GM18861 (cell line): ENCODE results near the gene SNRPA1.

Experiments
- ATAC-seq: cut with Tn5 transposase; IDR thresholded peaks from one replicate; pipeline ENCODE4 v1.9.1; 2021; ENCODE audit not compliant: unreplicated experiment

The SNRPA1 gene

GRCh38 chr15:101264911-101265641, 30.0 kb downstream of the SNRPA1 start:
- no peak for ATAC-seq

DNA sequence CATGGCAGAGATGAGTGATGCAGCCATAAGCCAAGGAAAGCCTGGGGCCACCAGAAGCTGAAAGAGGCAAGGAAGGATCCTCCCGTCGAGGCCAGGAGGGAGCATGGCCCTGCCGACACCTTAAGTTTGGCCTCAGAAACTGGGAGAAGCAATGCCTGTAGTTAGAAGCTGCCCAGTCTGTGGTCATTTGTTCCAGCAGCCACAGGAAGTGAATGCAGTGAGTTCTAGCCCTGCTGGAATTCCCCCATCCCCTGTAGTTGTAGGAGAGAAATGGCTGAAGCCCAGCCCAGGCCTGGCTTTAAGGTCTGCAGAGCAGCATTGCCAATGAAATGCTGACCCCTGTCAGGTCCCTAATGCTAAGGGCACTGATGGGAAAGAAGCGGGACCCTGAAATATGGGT, 31.0 kb downstream of the SNRPA1 start:
- ATAC-seq: no peak

GRCh38 chr15:101262551-101262950, 32.5 kb downstream of the SNRPA1 start:
- ATAC-seq: no peak

DNA sequence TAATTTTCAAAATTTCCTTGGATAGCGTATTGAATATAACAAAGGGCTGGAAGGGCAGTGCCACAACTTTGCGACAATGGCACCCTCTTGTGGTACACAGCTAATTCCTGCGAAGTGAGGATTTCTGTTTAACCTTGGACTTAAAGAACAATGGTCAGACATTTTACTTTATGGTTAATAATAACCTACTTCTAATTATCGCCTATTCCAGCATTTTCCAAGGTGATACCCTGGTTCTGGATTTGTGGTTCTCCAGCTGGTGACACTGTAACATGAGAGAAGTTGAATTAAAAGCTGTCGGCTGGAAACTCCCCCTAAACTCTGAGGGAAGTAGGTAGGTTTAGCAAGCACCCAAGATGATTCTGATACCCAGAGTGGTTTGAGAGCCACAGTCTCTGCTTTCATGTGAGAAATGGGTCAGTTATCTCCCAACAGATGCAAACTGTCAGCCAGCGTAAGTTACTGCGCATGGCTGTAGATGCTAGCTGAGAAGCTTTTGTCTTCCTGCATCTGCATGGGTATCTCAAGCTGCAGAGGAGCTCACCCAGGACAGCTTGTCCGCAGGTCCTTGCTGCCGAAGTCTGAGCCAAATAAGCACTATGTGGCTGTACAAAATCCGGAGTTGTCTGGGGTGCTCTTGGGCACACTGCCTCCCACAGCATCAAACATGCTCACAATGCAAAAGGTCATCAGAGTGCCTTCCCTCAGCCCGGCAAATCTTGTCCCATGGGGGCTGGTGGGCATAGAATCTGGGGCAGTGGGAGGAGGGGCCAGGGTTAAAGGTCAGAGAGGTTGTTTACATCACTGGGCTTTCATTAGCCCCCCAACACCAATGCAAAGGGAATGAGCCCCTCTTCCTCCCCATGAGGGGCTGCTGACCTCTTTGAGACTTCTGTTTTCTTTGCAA, 36.6 kb downstream of the SNRPA1 start:
- ATAC-seq: no peak

GRCh38 chr15:101256757-101257156, 38.3 kb downstream of the SNRPA1 start:
- no peak for ATAC-seq

GRCh38 chr15:101255615-101256241, 39.3 kb downstream of the SNRPA1 start:
- no peak for ATAC-seq

DNA sequence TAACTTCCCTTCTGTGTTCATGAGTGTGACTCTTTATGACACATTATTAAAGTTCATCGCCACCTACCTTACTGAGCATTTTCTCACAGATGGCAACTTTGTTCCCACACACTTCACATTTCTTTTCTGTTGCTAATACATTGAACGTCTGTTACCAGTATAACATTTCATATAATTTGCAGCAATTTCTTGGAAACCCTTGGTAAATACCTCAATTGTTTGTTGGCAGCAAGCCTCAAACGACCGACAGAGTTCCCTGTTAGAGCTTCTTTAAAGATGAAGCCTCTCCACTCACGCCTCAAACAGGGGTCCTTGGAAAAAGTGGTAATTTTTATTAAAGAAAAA, 40.0 kb downstream of the SNRPA1 start:
- no peak for ATAC-seq

DNA sequence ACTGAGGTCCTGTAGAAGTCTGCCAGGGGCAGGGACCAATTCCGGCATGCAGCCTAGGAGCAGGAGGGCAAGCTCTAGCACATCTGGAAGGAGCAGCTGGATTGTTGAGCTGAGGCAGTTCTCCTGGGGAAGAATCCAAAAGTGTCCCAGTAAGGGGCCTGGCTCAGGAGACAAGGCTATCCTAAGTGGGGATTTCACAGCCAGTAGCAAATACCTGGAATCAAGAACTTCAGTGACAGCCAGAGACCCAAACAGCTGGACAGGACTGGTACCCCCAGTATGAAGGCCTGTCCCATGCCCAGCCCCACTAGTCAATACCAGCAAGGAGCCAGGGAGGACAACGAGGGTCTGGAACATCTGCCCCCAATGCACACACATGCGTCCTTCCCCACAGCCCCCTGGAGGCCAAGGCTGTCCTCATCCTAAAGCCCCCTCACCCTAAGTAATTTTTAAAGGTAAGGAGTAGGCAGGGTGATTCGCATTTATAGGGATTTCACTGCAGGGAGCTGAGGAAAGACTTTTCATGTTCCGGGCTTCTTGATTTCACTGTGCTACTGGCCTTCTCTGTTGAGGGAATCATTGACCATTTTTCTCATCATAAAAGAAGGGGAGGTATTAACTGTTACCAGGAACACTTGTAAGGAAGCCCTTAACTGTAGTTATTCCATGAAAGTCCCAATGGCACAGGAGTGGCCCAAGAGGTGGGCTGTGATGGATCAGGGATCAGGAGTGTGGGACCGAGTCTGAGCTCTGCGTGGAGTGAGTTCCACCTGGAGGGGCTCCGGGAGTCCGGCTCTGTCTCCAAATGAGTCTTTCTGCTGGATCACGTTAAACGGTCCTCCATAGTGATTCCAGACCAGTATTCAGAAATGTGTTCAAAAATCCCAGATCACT, 40.6 kb downstream of the SNRPA1 start:
- ATAC-seq: no peak

- ATAC-seq: no peak
Measured at GRCh38 chr15:101252836-101253235, 42.2 kb downstream of the SNRPA1 start.

- ATAC-seq: peak; percentile 75
Measured at GRCh38 chr15:101251830-101252820, 42.9 kb downstream of the SNRPA1 start, which contains the start of gene CHSY1. CHSY1 (minus strand) TSS chr15:101252048; CDS start chr15:101251456, 592 bp downstream.

DNA sequence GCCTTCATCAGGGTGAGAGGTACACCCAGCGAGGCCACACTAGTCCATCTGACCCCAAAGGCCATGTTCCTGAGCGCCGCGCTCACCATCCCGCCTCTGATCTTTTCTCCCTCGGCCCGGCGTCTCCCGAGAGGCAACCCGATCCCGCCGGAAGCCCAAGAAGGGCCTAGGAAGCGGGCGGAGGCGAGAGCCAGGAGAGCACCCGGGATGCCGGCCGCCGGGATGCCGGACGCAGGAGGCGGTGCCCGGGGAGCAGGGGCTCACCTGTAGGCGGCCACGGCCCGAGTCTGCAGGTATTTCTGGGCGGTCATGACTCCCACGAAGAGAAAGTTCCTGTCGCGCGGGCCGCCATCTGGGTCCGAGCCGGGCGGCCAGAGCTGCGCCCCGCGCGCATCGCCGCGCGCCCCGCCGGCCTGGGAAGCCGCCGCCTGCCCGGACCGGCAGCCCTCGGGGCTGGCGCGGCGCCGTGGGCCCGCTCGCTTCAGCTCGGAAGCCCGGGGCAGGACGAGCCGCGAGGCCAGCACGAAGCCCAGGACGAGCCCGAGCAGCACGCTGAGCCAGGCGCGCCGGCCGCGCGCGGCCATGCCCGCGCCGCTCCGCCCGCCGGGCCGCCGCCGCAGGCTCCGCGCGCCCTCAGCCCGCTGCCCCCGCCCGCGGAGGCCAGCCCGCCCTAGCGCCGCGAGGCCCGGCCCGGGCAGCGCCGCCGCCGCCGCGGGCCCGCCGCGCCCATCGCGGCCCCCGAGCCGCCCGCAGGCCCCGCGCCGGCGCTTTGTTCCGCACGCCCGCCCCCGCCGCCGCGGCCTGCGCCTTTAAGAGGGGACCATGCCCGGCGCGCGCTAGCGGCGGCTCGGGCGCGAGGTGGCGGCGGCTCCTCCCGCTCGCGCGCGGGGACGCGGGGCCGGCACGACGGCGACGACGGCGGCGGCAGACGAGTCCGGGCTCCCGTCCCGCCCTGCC, 43.9 kb downstream of the SNRPA1 start:
- peak; percentile 15 for ATAC-seq

- no peak for ATAC-seq
Measured at GRCh38 chr15:101250341-101250831, 44.7 kb downstream of the SNRPA1 start.

GRCh38 chr15:101248274-101248673, 46.8 kb downstream of the SNRPA1 start:
- ATAC-seq: no peak

- no peak for ATAC-seq
Measured at GRCh38 chr15:101246824-101247745, 48.0 kb downstream of the SNRPA1 start.

GRCh38 chr15:101246391-101246790, 48.7 kb downstream of the SNRPA1 start:
- no peak for ATAC-seq

- no peak for ATAC-seq
Measured at GRCh38 chr15:101244889-101245668, 50.0 kb downstream of the SNRPA1 start.
